ENCODE data around the gene AGBL3.

AGBL3 gene

DNA sequence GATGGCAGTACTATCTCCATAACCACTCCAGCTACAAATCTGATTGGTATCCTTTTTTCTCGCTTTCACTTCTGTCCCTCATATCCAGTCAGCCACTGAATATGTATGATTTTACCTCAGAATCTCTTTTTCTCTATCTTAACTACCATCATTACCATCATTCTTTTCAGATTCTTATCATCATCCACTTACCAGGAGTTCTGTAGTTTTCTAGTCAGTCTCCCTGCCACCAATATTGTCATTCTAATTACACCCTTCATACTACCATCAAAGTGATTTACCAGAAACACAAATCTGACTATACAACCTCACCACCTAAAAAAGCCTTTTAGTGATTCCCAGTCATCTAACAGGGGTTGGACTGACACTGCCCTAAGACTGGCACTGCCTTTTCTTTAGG lies 96.7 kb downstream of the AGBL3 start:
- H3K4me3 ChIP-seq (ENCODE audit: control insufficient read depth, low read depth, low read length) = no peak overlapping the region
- TF ChIP-seq, protein P1, sequence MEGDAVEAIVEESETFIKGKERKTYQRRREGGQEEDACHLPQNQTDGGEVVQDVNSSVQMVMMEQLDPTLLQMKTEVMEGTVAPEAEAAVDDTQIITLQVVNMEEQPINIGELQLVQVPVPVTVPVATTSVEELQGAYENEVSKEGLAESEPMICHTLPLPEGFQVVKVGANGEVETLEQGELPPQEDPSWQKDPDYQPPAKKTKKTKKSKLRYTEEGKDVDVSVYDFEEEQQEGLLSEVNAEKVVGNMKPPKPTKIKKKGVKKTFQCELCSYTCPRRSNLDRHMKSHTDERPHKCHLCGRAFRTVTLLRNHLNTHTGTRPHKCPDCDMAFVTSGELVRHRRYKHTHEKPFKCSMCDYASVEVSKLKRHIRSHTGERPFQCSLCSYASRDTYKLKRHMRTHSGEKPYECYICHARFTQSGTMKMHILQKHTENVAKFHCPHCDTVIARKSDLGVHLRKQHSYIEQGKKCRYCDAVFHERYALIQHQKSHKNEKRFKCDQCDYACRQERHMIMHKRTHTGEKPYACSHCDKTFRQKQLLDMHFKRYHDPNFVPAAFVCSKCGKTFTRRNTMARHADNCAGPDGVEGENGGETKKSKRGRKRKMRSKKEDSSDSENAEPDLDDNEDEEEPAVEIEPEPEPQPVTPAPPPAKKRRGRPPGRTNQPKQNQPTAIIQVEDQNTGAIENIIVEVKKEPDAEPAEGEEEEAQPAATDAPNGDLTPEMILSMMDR (conservative IDR thresholded peaks at IDR 0.05; ENCODE audit: control insufficient read depth, insufficient read depth, low read depth, low read length) = no peak
- no peak for DNase-seq (ENCODE audit: low read depth)

DNA sequence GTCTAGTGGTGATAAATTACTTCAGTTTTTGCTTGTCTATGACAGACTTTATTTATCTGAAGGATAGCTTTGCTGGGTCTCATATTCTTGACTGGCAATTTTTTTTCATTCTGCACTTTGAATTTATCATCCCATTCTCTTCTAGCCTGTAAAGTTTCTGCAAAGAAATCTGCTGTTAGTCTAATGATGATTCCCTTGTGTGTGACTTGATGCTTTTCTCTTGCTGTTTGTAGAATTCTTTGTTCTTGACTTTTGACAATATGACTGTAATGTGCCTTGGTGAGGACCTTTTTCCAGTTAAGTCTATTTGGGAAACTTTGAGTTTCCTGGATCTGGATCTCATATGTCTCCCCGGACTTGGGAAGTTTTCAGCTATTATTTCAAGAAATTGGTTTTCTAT lies 102.3 kb downstream of the AGBL3 start:
- no peak for DNase-seq (ENCODE audit: low read depth)
- H3K4me3 ChIP-seq (ENCODE audit: control insufficient read depth, low read depth, low read length) = no peak overlapping the region
- TF ChIP-seq, protein P1 (conservative IDR thresholded peaks at IDR 0.05; ENCODE audit: control insufficient read depth, insufficient read depth, low read depth, low read length) = no peak

DNA sequence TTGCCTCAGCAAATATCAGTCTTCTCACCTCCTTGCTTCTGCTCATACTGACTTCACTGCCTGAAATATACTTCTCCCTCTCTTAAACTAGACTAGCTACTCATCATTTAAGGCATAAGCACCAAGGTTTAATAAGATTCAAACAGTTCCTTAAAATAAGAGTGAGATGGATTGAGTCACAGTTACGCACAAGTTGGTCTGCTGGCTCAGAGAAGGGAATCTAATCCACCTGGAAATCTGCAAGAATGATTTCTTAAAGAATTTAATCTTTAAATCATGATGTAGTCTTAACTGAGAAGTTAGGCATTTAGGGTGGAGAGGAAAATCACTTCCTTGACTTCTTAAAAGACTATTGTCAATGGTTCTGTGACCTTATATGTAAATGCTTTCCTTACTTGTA lies 105.4 kb downstream of the AGBL3 start:
- no peak for DNase-seq (ENCODE audit: low read depth)
- TF ChIP-seq, protein P1 (conservative IDR thresholded peaks at IDR 0.05; ENCODE audit: control insufficient read depth, insufficient read depth, low read depth, low read length) = no peak
- no peak overlapping the region for H3K4me3 ChIP-seq (ENCODE audit: control insufficient read depth, low read depth, low read length)

DNA sequence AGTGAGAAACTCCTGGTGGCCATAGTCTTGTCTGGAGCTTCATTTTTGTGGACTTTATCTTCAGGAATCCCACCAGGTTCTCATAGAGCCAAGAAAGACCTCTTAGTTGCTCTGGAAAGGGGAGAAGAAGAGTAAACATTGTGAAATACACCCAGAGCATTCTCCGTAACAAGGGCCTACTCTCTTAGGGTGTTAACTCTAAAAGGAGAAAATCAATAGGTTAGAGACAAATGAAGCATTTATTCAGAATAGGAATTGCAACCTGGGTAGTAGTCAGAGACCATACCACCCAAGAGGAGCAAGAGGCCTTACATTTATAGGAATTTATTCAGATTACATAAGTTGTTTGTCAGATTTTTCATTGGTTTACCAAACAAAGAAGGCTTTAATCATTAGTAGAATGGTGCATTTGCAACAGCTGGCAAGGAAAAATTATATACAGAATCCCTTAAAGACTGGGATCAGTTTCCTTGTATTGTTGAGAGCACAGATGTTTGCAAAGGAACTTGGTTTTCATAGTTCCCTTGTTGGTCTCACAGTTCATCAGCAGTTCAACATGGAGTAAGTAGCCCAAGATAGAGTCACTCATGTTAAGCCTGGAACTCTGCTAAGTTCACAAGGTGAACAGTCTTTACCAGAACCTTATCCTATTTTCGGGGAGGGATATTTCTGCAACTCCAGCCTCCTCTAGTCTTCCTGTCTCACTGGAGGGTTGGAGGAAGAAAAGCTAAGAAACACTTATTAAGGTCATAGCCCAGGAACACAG lies 108.3 kb downstream of the AGBL3 start:
- TF ChIP-seq, protein P1 (conservative IDR thresholded peaks at IDR 0.05; ENCODE audit: control insufficient read depth, insufficient read depth, low read depth, low read length) = no peak
- no peak overlapping the region for H3K4me3 ChIP-seq (ENCODE audit: control insufficient read depth, low read depth, low read length)
- DNase-seq (ENCODE audit: low read depth) = no peak

DNA sequence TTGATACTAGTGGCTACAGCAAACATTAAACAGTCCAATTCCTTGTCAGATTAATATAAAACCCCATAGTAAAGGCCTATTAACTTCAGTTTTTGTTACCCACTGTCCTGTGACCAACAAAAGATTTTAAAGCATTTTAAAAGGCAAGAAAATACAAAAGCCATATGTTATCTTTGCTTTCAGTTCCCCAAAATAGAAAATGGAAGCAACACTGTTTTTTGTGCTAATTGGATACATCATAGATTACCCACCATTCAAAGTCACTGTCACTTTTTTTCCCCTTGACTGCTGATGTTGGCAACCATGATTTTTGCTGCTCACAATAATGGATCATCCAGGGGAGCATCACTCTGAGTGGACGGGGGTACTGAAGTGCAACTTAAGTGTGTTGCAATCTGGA lies 109.1 kb downstream of the AGBL3 start:
- TF ChIP-seq, protein P1 (conservative IDR thresholded peaks at IDR 0.05; ENCODE audit: control insufficient read depth, insufficient read depth, low read depth, low read length) = no peak
- no peak overlapping the region for H3K4me3 ChIP-seq (ENCODE audit: control insufficient read depth, low read depth, low read length)
- DNase-seq (ENCODE audit: low read depth) = no peak

DNA sequence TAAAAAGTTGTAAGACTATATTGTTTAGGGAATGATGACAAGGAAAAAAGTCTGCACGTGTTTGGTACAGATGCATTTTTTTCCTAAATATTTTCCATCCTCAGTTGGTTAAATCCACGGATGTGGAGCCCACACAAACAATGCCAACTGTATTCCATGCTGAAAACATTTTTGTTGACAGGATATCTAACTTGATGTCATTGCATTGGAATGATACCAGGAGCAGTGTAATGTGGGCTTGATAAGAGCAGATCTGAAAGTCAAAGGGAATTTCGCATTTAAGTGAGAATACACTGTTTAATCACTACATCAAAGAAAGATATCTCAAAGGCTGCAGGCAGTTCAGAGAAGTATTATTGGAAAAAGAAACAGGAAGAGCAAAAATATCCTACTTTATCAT lies 112.1 kb downstream of the AGBL3 start:
- H3K4me3 ChIP-seq (ENCODE audit: control insufficient read depth, low read depth, low read length) = no peak overlapping the region
- TF ChIP-seq, protein P1 (conservative IDR thresholded peaks at IDR 0.05; ENCODE audit: control insufficient read depth, insufficient read depth, low read depth, low read length) = no peak
- no peak for DNase-seq (ENCODE audit: low read depth)
